Measurements from ENCODE around the gene NTM. TPM values are rescaled to one million over a fixed set of nuclear protein-coding genes. Genes with fewer than 3 reads are reported as not detected.

The NTM gene
- total RNA-seq, 1 experiment from 2014 or later: 9.9 TPM

DNA sequence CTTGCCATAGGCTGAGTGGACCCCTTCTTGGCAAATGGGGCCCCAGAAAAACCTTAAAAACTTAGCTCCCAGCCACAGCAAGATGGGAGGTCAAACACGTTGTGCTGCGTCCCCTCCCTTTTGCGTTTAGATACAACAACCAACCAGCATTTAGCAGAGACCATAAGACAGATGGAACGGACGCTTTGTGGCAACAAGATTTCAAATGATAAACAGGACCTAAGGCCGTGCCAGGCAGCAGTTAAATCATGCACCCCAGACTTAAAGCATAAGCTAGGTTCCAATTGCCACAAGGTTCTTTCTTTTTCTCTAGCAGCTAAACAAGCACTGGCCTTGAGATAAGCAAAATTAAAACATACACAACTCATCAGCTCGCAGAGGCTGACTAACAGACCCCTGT is 39.4 kb upstream of the NTM start:
- no peak overlapping the region for H3K23ac ChIP-seq (ENCODE audit: insufficient read length, low read depth, low read length)
- no peak overlapping the region for H2BK15ac ChIP-seq (ENCODE audit: low read depth, low read length)
- Mint-ChIP-seq H3K27me3 (ENCODE audit: low read depth) (no peaks in the 10 kb centered on the region), H3K36me3 (ENCODE audit: insufficient read depth in 1 of 3, low read depth in 3 of 3) (no peaks in the 10 kb centered on the region; a peak in 2 of 7 replicates), H3K4me3 (no peak overlapping the region), H3K9me3 (no peaks in the 10 kb centered on the region), H3K4me1 (peaks cover 15 to 25% of the 10 kb centered on the region in 2 experiments), H3K27ac (peak overlapping the region in 1 of 3 experiments; percentile 41; a peak in 2 of 7 replicates)
- H3K56ac ChIP-seq (ENCODE audit: insufficient read length, low read depth, low read length): no peak overlapping the region
- H4K5ac ChIP-seq (ENCODE audit: insufficient read length, low read depth, low read length): no peak overlapping the region
- H2AK5ac ChIP-seq (ENCODE audit: insufficient read length, low read length): no peak overlapping the region
- no peaks in the 10 kb centered on the region for H4K20me1 ChIP-seq (ENCODE audit: control insufficient read depth, insufficient read depth, insufficient read length)
- no peak overlapping the region for H3K4ac ChIP-seq (ENCODE audit: low read depth, low read length)
- no peaks in the 10 kb centered on the region for H3K27me3 ChIP-seq (ENCODE audit: insufficient read depth, low read length)
- no peak overlapping the region for H3K14ac ChIP-seq (ENCODE audit: insufficient read depth, low read length)
- no peaks in the 10 kb centered on the region for H3K4me1 ChIP-seq (ENCODE audit: insufficient read depth, low read length)
- no CpG with 5 or more reads among the region's 7 CpGs for WGBS (ENCODE audit: extremely low coverage, insufficient read length, low lambda C conversion rate)
- H3K4me2 ChIP-seq (ENCODE audit: insufficient read depth, insufficient read length, low read length): no peak overlapping the region
- H2BK120ac ChIP-seq (ENCODE audit: low read depth, low read length, poor library complexity, severe bottlenecking): no peak overlapping the region
- no peaks in the 10 kb centered on the region for H3K79me2 ChIP-seq (ENCODE audit: insufficient read depth, low read length)
- no peaks in the 10 kb centered on the region for H3K23me2 ChIP-seq (ENCODE audit: insufficient read length, low read depth, low read length, poor library complexity, severe bottlenecking)
- H2BK5ac ChIP-seq (ENCODE audit: insufficient read length, low read length): no peak overlapping the region
- no peak overlapping the region for H4K8ac ChIP-seq (replicated peaks; ENCODE audit: insufficient read length, low read depth, low read length)
- no peak overlapping the region for H2BK12ac ChIP-seq (ENCODE audit: insufficient read length, low read depth, low read length)
- H3K27ac ChIP-seq (ENCODE audit: insufficient read length, low read depth, low read length): no peak overlapping the region
- H4K91ac ChIP-seq (ENCODE audit: insufficient read length, low read depth, low read length): no peak overlapping the region
- no peak overlapping the region for H2AFZ ChIP-seq (ENCODE audit: low read length)
- H3T11ph ChIP-seq (ENCODE audit: low read length): no peak overlapping the region
- TF ChIP-seq, protein P1, sequence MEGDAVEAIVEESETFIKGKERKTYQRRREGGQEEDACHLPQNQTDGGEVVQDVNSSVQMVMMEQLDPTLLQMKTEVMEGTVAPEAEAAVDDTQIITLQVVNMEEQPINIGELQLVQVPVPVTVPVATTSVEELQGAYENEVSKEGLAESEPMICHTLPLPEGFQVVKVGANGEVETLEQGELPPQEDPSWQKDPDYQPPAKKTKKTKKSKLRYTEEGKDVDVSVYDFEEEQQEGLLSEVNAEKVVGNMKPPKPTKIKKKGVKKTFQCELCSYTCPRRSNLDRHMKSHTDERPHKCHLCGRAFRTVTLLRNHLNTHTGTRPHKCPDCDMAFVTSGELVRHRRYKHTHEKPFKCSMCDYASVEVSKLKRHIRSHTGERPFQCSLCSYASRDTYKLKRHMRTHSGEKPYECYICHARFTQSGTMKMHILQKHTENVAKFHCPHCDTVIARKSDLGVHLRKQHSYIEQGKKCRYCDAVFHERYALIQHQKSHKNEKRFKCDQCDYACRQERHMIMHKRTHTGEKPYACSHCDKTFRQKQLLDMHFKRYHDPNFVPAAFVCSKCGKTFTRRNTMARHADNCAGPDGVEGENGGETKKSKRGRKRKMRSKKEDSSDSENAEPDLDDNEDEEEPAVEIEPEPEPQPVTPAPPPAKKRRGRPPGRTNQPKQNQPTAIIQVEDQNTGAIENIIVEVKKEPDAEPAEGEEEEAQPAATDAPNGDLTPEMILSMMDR (conservative IDR thresholded peaks at IDR 0.05): no peak
- no peak overlapping the region for H2BK20ac ChIP-seq (ENCODE audit: low read depth, low read length, poor library complexity, severe bottlenecking)
- H3K9me3 ChIP-seq (ENCODE audit: control insufficient read depth, low read depth, low read length): no peaks in the 10 kb centered on the region
- H3K18ac ChIP-seq (ENCODE audit: insufficient read length, low read depth, low read length): no peak overlapping the region
- no peaks in the 10 kb centered on the region for H3K79me1 ChIP-seq (ENCODE audit: insufficient read depth, low read depth, low read length, poor library complexity, severe bottlenecking)
- no peak for DNase-seq
- H3K9ac ChIP-seq (ENCODE audit: extremely low read depth, insufficient read length, low read length): no peak overlapping the region
